SK-N-SH (cell line): ENCODE results near the gene ATXN7L3. TPM values are rescaled to one million over a fixed set of nuclear protein-coding genes. Genes with fewer than 3 reads are reported as not detected.

Experiments
- CTCF ChIA-PET: fragments of 300-600, 350-600 bp; formaldehyde crosslinking; extraction: SDS; loops from one replicate; lab custom pipeline; 2021; lab: Yijun Ruan, JAX
- POLR2A ChIA-PET: fragments of 350-600 bp; sonication (Branson Sonifier 250); formaldehyde crosslinking; extraction: SDS; loops from one replicate; lab custom pipeline; 2020; ENCODE audit warnings: antibody characterized with exemption, inconsistent platforms; lab: Yijun Ruan, JAX
- DNase-seq: peaks from one replicate; pipeline ENCODE4 v3.0.0; 2012
- H2AFZ ChIP-seq: fragments of 200-600 bp; sonication (generic); 2 replicates; pipeline ENCODE4 v1.8.1; 2016; ENCODE audit warnings: antibody characterized with exemption, mild to moderate bottlenecking, low read depth
- H3F3A ChIP-seq: fragments of 200-600 bp; sonication (generic); replicated peaks from 2 replicates; pipeline ENCODE3; 2016; ENCODE audit warnings: antibody characterized with exemption, mild to moderate bottlenecking; ENCODE audit not compliant: insufficient read depth
- H3K27ac ChIP-seq, 2 experiments: fragments of 200-500 bp in 1 of 2; fragments of 200-600 bp in 1 of 2; sonication (Bioruptor generic) in 1 of 2; sonication (generic), shearing (Covaris generic) in 1 of 2; 2 replicates each; pipeline versions ENCODE4 v1.5.1 to v1.6.1; 2014 to 2016; ENCODE audit warnings: low read depth in 2 of 2, inconsistent platforms in 1 of 2, low read length in 1 of 2, mild to moderate bottlenecking in 1 of 2, mixed read lengths in 1 of 2
- H3K27me3 ChIP-seq: fragments of 200-600 bp; sonication (generic), shearing (Covaris generic); 2 replicates; pipeline ENCODE4 v1.6.1; 2016; ENCODE audit warnings: mixed run types; ENCODE audit not compliant: insufficient read depth
- H3K36me3 ChIP-seq, 2 experiments: fragments of 200-500 bp in 1 of 2; fragments of 200-600 bp in 1 of 2; sonication (Bioruptor generic) in 1 of 2; sonication (generic) in 1 of 2; replicated peaks in 1 of 2; 2 replicates each; pipeline versions ENCODE3 to v1.5.1; 2014 to 2016; ENCODE audit warnings: low read length in 1 of 2, mild to moderate bottlenecking in 1 of 2; ENCODE audit not compliant: insufficient read depth in 2 of 2, control insufficient read depth in 1 of 2
- H3K4me1 ChIP-seq, 2 experiments: fragments of 200-500 bp in 1 of 2; fragments of 200-600 bp in 1 of 2; sonication (Bioruptor generic) in 1 of 2; sonication (generic), shearing (Covaris generic) in 1 of 2; 2 replicates each; pipeline versions ENCODE4 v1.5.1 to v1.6.1; 2014 to 2016; ENCODE audit warnings: low read depth in 1 of 2, low read length in 1 of 2, mixed run types in 1 of 2; ENCODE audit not compliant: insufficient read depth in 2 of 2, control insufficient read depth in 1 of 2
- H3K4me2 ChIP-seq: fragments of 200-600 bp; sonication (generic), shearing (Covaris generic); 2 replicates; pipeline ENCODE4 v1.6.1; 2017; ENCODE audit warnings: mixed run types
- H3K4me3 ChIP-seq, 2 experiments: fragments of 200-500 bp in 1 of 2; fragments of 200-600 bp in 1 of 2; sonication (Bioruptor generic) in 1 of 2; sonication (generic), shearing (Covaris generic) in 1 of 2; 2 replicates each; pipeline versions ENCODE4 v1.5.1 to v1.8.1; 2014 to 2016; ENCODE audit warnings: low read depth in 2 of 2, inconsistent platforms in 1 of 2, low read length in 1 of 2, mild to moderate bottlenecking in 1 of 2, mixed read lengths in 1 of 2, moderate library complexity in 1 of 2
- H3K79me2 ChIP-seq: fragments of 200-600 bp; sonication (generic); 2 replicates; pipeline ENCODE4 v1.8.1; 2017; ENCODE audit warnings: mild to moderate bottlenecking; ENCODE audit not compliant: insufficient read depth
- H3K9ac ChIP-seq: fragments of 200-600 bp; sonication (generic); 2 replicates; pipeline ENCODE4 v1.6.1; 2017; ENCODE audit warnings: mixed run types
- H3K9me2 ChIP-seq: fragments of 200-600 bp; sonication (generic); 2 replicates; pipeline ENCODE4 v1.6.1; 2017; ENCODE audit warnings: mixed run types
- H3K9me3 ChIP-seq: fragments of 200-600 bp; sonication (generic); 2 replicates; pipeline ENCODE4 v1.6.1; 2017; ENCODE audit warnings: mixed run types, mild to moderate bottlenecking, moderate library complexity
- H4K20me1 ChIP-seq: fragments of 200-600 bp; sonication (generic); 2 replicates; pipeline ENCODE4 v1.6.1; 2017; ENCODE audit warnings: mild to moderate bottlenecking, mixed run types; ENCODE audit not compliant: insufficient read depth
- CHD2 ChIP-seq: fragments of 150-350 bp; IDR thresholded peaks from 2 replicates; pipeline ENCODE4 v1.6.1; 2018; ENCODE audit warnings: low read length; ENCODE audit not compliant: partially characterized antibody
- EZH2phosphoT487 ChIP-seq: fragments of 200-600 bp; sonication (generic); IDR thresholded peaks from 2 replicates; pipeline ENCODE4 v1.6.1; 2017; ENCODE audit warnings: low read depth, mixed run types, mild to moderate bottlenecking, antibody characterized with exemption, moderate library complexity, borderline replicate concordance
- FOSL2 ChIP-seq: IDR thresholded peaks from 2 replicates; pipeline ENCODE4 v1.4.0; 2012; ENCODE audit warnings: low read depth, mild to moderate bottlenecking, moderate library complexity, borderline replicate concordance
- FOXJ3 ChIP-seq: sonication (generic); formaldehyde crosslinking; IDR thresholded peaks from 2 replicates; pipeline ENCODE4 v1.5.1; 2020; ENCODE audit warnings: mild to moderate bottlenecking, missing genetic modification reagents
- GABPA ChIP-seq: IDR thresholded peaks from 2 replicates; pipeline ENCODE4 v1.4.0; 2012; ENCODE audit warnings: low read depth, mild to moderate bottlenecking
- MEF2A ChIP-seq: IDR thresholded peaks from 2 replicates; pipeline ENCODE4 v1.4.0; 2012; ENCODE audit warnings: low read depth, borderline replicate concordance
- MXI1 ChIP-seq: IDR thresholded peaks from 2 replicates; pipeline ENCODE4 v1.6.1; 2012; ENCODE audit warnings: mild to moderate bottlenecking, low read depth, low read length, improper control_type of control experiment
- NFIC ChIP-seq: IDR thresholded peaks from 2 replicates; pipeline ENCODE4 v1.4.0; 2012; ENCODE audit warnings: borderline replicate concordance
- RAD21 ChIP-seq: IDR thresholded peaks from 2 replicates; pipeline ENCODE4 v1.6.1; 2012; ENCODE audit warnings: mild to moderate bottlenecking, low read length
- RXRA ChIP-seq: IDR thresholded peaks from 2 replicates; pipeline ENCODE4 v1.4.0; 2012; ENCODE audit warnings: low read depth, mild to moderate bottlenecking, borderline replicate concordance
- SIN3A ChIP-seq: IDR thresholded peaks from 2 replicates; pipeline ENCODE4 v1.6.1; 2012; ENCODE audit warnings: low read depth, mild to moderate bottlenecking, low read length, moderate library complexity, borderline replicate concordance
- SMC3 ChIP-seq: IDR thresholded peaks from 2 replicates; pipeline ENCODE4 v1.6.1; 2012; ENCODE audit warnings: low read depth, low read length, improper control_type of control experiment
- WGBS: methylation state at CpG from one replicate; pipeline ENCODE4 v1.1.6; 2017; ENCODE audit warnings: low lambda C conversion rate; 5-methylcytosine and 5-hydroxymethylcytosine counted together
- polyA plus RNA-seq, 3 experiments: library from polyadenylated mRNA; depleted of rRNA; stranded (reverse); fragments of >200 nt; gene quantifications; 2 replicates each; pipeline ENCODE4 v1.2.3, GENCODE V29; 2012
- TF ChIP-seq, protein P1 (sequence below): fragments of 200-600 bp; sonication (generic); IDR thresholded peaks from 2 replicates; pipeline ENCODE4 v1.6.1; 2017; ENCODE audit warnings: antibody characterized with exemption, mild to moderate bottlenecking, moderate library complexity
- TF ChIP-seq, protein P2 (sequence below): IDR thresholded peaks from 2 replicates; pipeline ENCODE4 v1.4.0; 2012; ENCODE audit warnings: low read depth, borderline replicate concordance
- TF ChIP-seq, protein P3 (sequence below): IDR thresholded peaks from 2 replicates; pipeline ENCODE4 v1.4.0; 2012; ENCODE audit warnings: low read depth

ATXN7L3 gene
- polyA plus RNA-seq, 1 of the 3 experiments (the other 2 are of a cell fraction): 47.7 TPM

DNA sequence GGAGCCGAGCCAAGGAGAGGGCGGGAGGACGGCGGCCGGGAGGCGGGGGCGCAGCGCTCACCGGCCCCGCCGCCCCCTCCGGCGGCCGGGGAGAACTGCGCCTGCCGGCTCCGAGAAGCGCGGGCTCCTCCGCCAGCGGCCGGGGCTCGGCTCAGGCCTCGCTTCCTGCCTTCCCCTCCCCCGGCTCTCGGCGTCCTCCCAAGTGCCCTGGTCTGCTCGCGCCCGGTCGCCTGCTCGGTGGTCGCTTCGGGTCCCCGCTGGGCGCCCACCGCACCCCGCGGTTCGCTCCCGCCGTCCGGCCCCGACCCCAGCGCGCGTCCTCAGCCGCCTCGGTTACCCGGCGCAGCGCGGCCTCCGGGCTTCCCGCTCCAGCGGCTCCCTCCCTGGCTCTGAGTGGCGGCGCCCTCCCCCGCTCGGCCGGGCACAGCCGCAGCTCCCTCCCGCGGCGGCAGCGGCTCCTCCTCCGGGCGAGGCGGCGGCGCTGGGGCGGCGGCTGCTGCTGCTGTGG, 19.5 kb upstream of the ATXN7L3 start:
- Histone ChIP-seq H4K20me1 (peaks cover 28% of the 10 kb centered on the region), H3K27me3 (no peaks in the 10 kb centered on the region), H3K9me3 (no peaks in the 10 kb centered on the region), H3K36me3 (peaks cover 31% of the 10 kb centered on the region in 2 experiments), H3K4me3 (peak overlapping the region; percentile 70 to 91), H3F3A (peaks cover 35% of the 10 kb centered on the region), H3K27ac (peak overlapping the region; percentile 84 to 97), H3K9ac (peak overlapping the region; percentile 93), H3K4me1 (peaks cover 25 to 30% of the 10 kb centered on the region in 2 experiments), H3K4me2 (peak overlapping the region; percentile 69; the same call in 1 of the 2 replicates), H2AFZ (no peak overlapping the region), H3K79me2 (peaks cover 54% of the 10 kb centered on the region), H3K9me2 (no peaks in the 10 kb centered on the region)
- DNase-seq: peak; percentile 85
- POLR2A ChIA-PET: interaction anchor here (0.8 to 2.9 kb wide), 3 partner anchors 19 to 108 kb away, joined by 3 to 14 read pairs (median 6); partner anchors contain the start of gene ATXN7L3
- CTCF ChIA-PET: interaction anchor here (0.9 to 5.7 kb wide), 10 partner anchors 9 to 126 kb away, joined by 3 to 61 read pairs (median 6); partner anchors contain the start of genes ATXN7L3, GRN and RUNDC3A
- TF ChIP-seq, protein P1, sequence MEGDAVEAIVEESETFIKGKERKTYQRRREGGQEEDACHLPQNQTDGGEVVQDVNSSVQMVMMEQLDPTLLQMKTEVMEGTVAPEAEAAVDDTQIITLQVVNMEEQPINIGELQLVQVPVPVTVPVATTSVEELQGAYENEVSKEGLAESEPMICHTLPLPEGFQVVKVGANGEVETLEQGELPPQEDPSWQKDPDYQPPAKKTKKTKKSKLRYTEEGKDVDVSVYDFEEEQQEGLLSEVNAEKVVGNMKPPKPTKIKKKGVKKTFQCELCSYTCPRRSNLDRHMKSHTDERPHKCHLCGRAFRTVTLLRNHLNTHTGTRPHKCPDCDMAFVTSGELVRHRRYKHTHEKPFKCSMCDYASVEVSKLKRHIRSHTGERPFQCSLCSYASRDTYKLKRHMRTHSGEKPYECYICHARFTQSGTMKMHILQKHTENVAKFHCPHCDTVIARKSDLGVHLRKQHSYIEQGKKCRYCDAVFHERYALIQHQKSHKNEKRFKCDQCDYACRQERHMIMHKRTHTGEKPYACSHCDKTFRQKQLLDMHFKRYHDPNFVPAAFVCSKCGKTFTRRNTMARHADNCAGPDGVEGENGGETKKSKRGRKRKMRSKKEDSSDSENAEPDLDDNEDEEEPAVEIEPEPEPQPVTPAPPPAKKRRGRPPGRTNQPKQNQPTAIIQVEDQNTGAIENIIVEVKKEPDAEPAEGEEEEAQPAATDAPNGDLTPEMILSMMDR: peak; percentile 28; the same call in 1 of the 2 replicates
- TF ChIP-seq MEF2A: no peak
- no CpG with 5 or more reads among the region's 73 CpGs for WGBS

DNA sequence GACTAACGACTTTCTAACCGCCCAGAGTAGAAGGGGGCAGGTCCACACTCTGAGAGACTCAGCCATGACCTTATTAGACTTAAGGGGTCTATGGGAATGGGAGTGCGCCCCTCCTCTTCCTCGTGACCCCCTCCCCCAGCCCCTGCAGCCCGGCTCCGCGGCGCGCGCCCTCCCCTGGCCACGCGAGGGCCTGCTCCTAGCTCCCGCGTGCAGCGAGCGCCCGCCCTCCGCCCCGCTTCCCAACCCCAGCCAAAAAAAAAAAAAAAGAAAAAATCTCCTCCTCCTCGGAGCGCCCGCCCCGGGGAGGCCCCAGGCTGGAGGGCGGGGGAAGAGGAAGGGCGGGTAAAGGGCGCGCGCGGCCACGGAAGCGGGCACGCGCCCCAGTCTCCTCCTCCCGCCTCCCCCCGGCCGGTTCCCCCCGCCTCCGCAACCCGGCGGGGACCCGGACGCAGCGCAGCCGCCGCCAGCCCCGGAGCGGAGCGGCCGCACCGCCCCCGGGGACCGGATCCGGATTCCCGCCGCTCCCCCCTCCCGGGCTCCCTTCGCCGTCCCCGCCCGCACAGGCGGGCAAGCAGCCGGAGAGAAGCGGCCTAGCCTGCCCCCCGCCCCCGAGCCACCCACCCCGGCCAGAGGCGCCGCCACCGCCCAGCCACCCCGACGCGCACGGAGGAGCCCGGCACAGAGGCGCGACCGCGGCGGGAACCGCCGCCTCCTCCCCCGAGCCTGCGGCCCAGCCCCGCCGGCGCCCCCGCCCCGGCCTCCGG, 18.8 kb upstream of the ATXN7L3 start:
- POLR2A ChIA-PET: interaction anchor here (0.8 to 2.3 kb wide), 2 partner anchors 15 to 19 kb away, joined by 3 to 9 read pairs; partner anchors contain the start of gene ATXN7L3
- H2AFZ ChIP-seq: no peak overlapping the region
- DNase-seq: peak; percentile 95

More for the DNA sequence above, 18.8 kb upstream of the ATXN7L3 start:
- Histone ChIP-seq H3K4me1 (peaks cover 20 to 25% of the 10 kb centered on the region in 2 experiments), H3K9ac (peak overlapping the region; percentile 93; the same call in 1 of the 2 replicates), H3K4me3 (peak overlapping the region; percentile 70 to 91), H4K20me1 (peaks cover 31% of the 10 kb centered on the region), H3K79me2 (peaks cover 54% of the 10 kb centered on the region), H3K9me3 (no peaks in the 10 kb centered on the region), H3F3A (peaks cover 29% of the 10 kb centered on the region), H3K4me2 (peak overlapping the region; percentile 95), H3K36me3 (peaks cover 31 to 36% of the 10 kb centered on the region in 2 experiments), H3K9me2 (no peaks in the 10 kb centered on the region)
- CTCF ChIA-PET: interaction anchor here (0.6 to 5.7 kb wide), 14 partner anchors 8 to 734 kb away, joined by 3 to 61 read pairs (median 4); partner anchors contain the start of genes ATXN7L3, DHX8, FAM171A2 and RUNDC3A
- under 1% methylated on average over 40 of the region's 89 CpGs for WGBS
- TF ChIP-seq, protein P2, sequence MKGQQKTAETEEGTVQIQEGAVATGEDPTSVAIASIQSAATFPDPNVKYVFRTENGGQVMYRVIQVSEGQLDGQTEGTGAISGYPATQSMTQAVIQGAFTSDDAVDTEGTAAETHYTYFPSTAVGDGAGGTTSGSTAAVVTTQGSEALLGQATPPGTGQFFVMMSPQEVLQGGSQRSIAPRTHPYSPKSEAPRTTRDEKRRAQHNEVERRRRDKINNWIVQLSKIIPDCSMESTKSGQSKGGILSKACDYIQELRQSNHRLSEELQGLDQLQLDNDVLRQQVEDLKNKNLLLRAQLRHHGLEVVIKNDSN: 0 out of 2 replicates have a peak, but pooled peaks have one; percentile 10
- TF ChIP-seq SMC3 (peak; percentile 36), RAD21 (peak; percentile 44), FOXJ3 (CRISPR knock-in tag) (no peak), CHD2 (peak; percentile 60), FOSL2 (no peak), GABPA (0 out of 2 replicates have a peak, but pooled peaks have one; percentile 15), SIN3A (peak; percentile 45; the same call in 1 of the 2 replicates), MXI1 (peak; percentile 59), EZH2phosphoT487 (no peak), RXRA (no peak; the same call in 1 of the 2 replicates), NFIC (0 out of 2 replicates have a peak, but pooled peaks have one; percentile 50)
- TF ChIP-seq, protein P1: peak; percentile 75
- TF ChIP-seq, protein P3, sequence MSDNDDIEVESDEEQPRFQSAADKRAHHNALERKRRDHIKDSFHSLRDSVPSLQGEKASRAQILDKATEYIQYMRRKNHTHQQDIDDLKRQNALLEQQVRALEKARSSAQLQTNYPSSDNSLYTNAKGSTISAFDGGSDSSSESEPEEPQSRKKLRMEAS: peak; percentile 67
- TF ChIP-seq, all 33 proteins: peak for 10
- Histone ChIP-seq H3K27me3 (no peaks in the 10 kb centered on the region), H3K27ac (peak overlapping the region; percentile 84 to 97)
